Neural cell (in vitro differentiated cells): ENCODE measurements around the gene ATP6AP2. TPM values are rescaled to one million over a fixed set of nuclear protein-coding genes. Genes with fewer than 3 reads are reported as not detected.
A peak's percentile ranks its signal among the peaks of the same experiment; 100 is the strongest.

Source experiments
- H2AFZ ChIP-seq: fragments of 200-600, 300-800 bp; sonication (generic), shearing (Covaris generic); 2 replicates; pipeline ENCODE4 v1.6.0; 2014; ENCODE audit warnings: low read depth, mild to moderate bottlenecking, antibody characterized with exemption, low read length, moderate library complexity
- H3F3A ChIP-seq: fragments of 200-600 bp; shearing (Covaris generic); 2 replicates; pipeline ENCODE4 v1.6.1; 2016; ENCODE audit warnings: mild to moderate bottlenecking, moderate library complexity, mixed read lengths, antibody characterized with exemption, low read length; ENCODE audit not compliant: insufficient read depth, poor library complexity, severe bottlenecking
- H3K27ac ChIP-seq: fragments of 200-600, 300-800 bp; sonication (generic), shearing (Covaris generic); 2 replicates; pipeline ENCODE4 v1.5.1; 2014; ENCODE audit warnings: mild to moderate bottlenecking, low read length, moderate library complexity
- H3K27me3 ChIP-seq: fragments of 300-800, 200-600 bp; sonication (generic), shearing (Covaris generic); 2 replicates; pipeline ENCODE4 v1.6.0; 2014; ENCODE audit warnings: mild to moderate bottlenecking, low read depth, low read length, moderate library complexity; ENCODE audit not compliant: insufficient read depth
- H3K36me3 ChIP-seq: fragments of 300-800, 200-600 bp; sonication (generic), shearing (Covaris generic); 2 replicates; pipeline ENCODE4 v1.5.1; 2014; ENCODE audit warnings: mild to moderate bottlenecking, antibody characterized with exemption, low read length, moderate library complexity; ENCODE audit not compliant: insufficient read depth
- H3K4me2 ChIP-seq: fragments of 300-800, 200-600 bp; sonication (generic), shearing (Covaris generic); 2 replicates; pipeline ENCODE4 v1.6.0; 2014; ENCODE audit warnings: mild to moderate bottlenecking, low read length
- H3K4me3 ChIP-seq: fragments of 300-800, 200-600 bp; sonication (generic), shearing (Covaris generic); 2 replicates; pipeline ENCODE4 v1.5.1; 2014; ENCODE audit warnings: mild to moderate bottlenecking, low read length, moderate library complexity
- H3K79me2 ChIP-seq: fragments of 200-600 bp; shearing (Covaris generic); replicated peaks from 2 replicates; pipeline ENCODE4 v1.6.0; 2014; ENCODE audit warnings: mild to moderate bottlenecking, low read length, moderate library complexity; ENCODE audit not compliant: insufficient read depth
- H3K9ac ChIP-seq: fragments of 300-800, 200-600 bp; sonication (generic), shearing (Covaris generic); 2 replicates; pipeline ENCODE4 v1.6.1; 2016; ENCODE audit warnings: mild to moderate bottlenecking, low read length, mixed read lengths
- H3K9me2 ChIP-seq: fragments of 200-600 bp; shearing (Covaris generic); 2 replicates; pipeline ENCODE4 v1.6.1; 2016; ENCODE audit warnings: mild to moderate bottlenecking, low read length, mixed read lengths; ENCODE audit not compliant: insufficient read depth
- H3K9me3 ChIP-seq: fragments of 200-600, 300-800 bp; sonication (generic), shearing (Covaris generic); 2 replicates; pipeline ENCODE4 v1.6.1; 2016; ENCODE audit warnings: mild to moderate bottlenecking, mixed run types, low read length, moderate library complexity, mixed read lengths
- H4K20me1 ChIP-seq: fragments of 200-600 bp; shearing (Covaris generic); 2 replicates; pipeline ENCODE4 v1.6.1; 2016; ENCODE audit warnings: mild to moderate bottlenecking, mixed run types; ENCODE audit not compliant: insufficient read depth
- EP300 ChIP-seq: fragments of 450-650 bp; conservative IDR thresholded peaks from 2 replicates; pipeline ENCODE4 v1.6.1; 2014; ENCODE audit warnings: antibody characterized with exemption, mild to moderate bottlenecking, moderate library complexity; ENCODE audit not compliant: poor library complexity, severe bottlenecking
- EZH2 ChIP-seq: fragments of 200-600, 300-800 bp; shearing (Covaris generic), sonication (generic); IDR thresholded peaks from 2 replicates; pipeline ENCODE4 v1.6.1; 2014; ENCODE audit warnings: antibody characterized with exemption, low read length, borderline replicate concordance, mild to moderate bottlenecking; ENCODE audit not compliant: insufficient read depth, poor library complexity, severe bottlenecking
- MXI1 ChIP-seq: fragments of 450-650 bp; conservative IDR thresholded peaks from 2 replicates; pipeline ENCODE4 v1.6.1; 2014; ENCODE audit warnings: antibody characterized with exemption, mild to moderate bottlenecking; ENCODE audit not compliant: poor library complexity, severe bottlenecking
- POLR2AphosphoS5 ChIP-seq: IDR thresholded peaks from 2 replicates; pipeline ENCODE4 v1.6.1; 2012
- RAD21 ChIP-seq: fragments of 450-650 bp; conservative IDR thresholded peaks from 2 replicates; pipeline ENCODE4 v1.6.1; 2014; ENCODE audit warnings: antibody characterized with exemption, mild to moderate bottlenecking, moderate library complexity
- REST ChIP-seq: IDR thresholded peaks from 2 replicates; pipeline ENCODE4 v1.6.1; 2012; ENCODE audit warnings: borderline replicate concordance
- SMC3 ChIP-seq: fragments of 450-650 bp; conservative IDR thresholded peaks from 2 replicates; pipeline ENCODE4 v1.6.1; 2014; ENCODE audit warnings: antibody characterized with exemption, mild to moderate bottlenecking, moderate library complexity; ENCODE audit not compliant: poor library complexity
- TAF1 ChIP-seq: IDR thresholded peaks from 2 replicates; pipeline ENCODE4 v1.6.1; 2012; ENCODE audit warnings: low read depth
- polyA plus RNA-seq: library from polyadenylated mRNA; depleted of rRNA; stranded (reverse); fragments of >200 nt; gene quantifications from 2 replicates; pipeline ENCODE4 v1.2.3, GENCODE V29; 2014
- TF ChIP-seq, protein P1 (sequence below): fragments of 450-650 bp; IDR thresholded peaks from 2 replicates; pipeline ENCODE4 v1.5.1; 2014; ENCODE audit warnings: antibody characterized with exemption, mild to moderate bottlenecking, moderate library complexity; ENCODE audit not compliant: poor library complexity, severe bottlenecking

ATP6AP2 gene
- polyA plus RNA-seq, 1 donor from 2014 or later = 236 TPM

DNA sequence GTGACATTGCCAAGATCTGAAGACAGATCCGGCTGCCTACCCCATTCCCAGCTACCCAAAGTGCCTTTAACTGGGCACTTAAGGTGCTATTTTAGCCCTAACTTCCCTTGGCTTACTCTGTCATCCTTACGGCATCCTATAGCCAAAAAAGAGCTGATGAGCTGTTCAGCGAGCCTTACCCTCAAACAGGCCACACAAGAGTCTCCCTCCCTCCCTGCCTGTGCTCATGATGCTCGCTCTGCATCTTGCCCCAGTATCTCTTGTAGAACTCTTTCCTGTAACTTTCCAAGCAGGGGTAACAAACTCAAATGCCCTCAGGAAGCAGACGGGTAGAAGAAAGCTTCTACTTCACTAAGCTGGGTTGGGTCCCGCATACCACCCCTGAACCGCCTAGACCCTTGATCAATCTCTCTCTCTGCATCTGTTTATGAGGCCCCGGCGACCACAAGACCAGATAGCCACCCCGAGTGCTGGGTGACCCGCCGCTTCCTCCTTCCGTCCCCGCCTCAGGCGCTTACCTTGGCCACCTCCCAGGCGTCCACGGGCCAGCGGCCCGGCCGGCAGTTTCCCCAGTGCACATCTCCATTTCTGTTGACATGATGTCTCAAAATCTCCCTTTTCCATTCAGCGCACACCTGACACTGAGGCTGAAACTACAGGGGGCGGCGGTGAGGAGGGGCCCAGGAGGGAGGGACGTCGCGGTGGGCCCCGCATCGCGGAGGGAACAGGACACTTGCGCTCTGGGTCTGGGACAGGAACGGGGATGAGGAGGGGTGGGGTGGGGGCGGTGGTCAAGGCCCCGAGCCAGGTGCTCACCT, 65.9 kb downstream of the ATP6AP2 start:
- H4K20me1 ChIP-seq = no peaks in the 10 kb centered on the region
- no peaks in the 10 kb centered on the region for H3K9me3 ChIP-seq
- H3K27me3 ChIP-seq = no peaks in the 10 kb centered on the region

More for the DNA sequence above, 65.9 kb downstream of the ATP6AP2 start:
- Histone ChIP-seq H3K9me2 (no peaks in the 10 kb centered on the region), H3F3A (no peaks in the 10 kb centered on the region), H3K36me3 (no peaks in the 10 kb centered on the region), H3K79me2 (peaks cover 3% of the 10 kb centered on the region), H3K4me2 (peak overlapping the region; percentile 30), H3K27ac (peak overlapping the region; percentile 49), H2AFZ (no peak overlapping the region), H3K4me3 (peak overlapping the region; percentile 78), H3K9ac (peak overlapping the region; percentile 66)
- TF ChIP-seq POLR2AphosphoS5 = no peak
- no peak for TF ChIP-seq RAD21
- TF ChIP-seq MXI1 = no peak
- TF ChIP-seq, protein P1, sequence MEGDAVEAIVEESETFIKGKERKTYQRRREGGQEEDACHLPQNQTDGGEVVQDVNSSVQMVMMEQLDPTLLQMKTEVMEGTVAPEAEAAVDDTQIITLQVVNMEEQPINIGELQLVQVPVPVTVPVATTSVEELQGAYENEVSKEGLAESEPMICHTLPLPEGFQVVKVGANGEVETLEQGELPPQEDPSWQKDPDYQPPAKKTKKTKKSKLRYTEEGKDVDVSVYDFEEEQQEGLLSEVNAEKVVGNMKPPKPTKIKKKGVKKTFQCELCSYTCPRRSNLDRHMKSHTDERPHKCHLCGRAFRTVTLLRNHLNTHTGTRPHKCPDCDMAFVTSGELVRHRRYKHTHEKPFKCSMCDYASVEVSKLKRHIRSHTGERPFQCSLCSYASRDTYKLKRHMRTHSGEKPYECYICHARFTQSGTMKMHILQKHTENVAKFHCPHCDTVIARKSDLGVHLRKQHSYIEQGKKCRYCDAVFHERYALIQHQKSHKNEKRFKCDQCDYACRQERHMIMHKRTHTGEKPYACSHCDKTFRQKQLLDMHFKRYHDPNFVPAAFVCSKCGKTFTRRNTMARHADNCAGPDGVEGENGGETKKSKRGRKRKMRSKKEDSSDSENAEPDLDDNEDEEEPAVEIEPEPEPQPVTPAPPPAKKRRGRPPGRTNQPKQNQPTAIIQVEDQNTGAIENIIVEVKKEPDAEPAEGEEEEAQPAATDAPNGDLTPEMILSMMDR = no peak
- TF ChIP-seq TAF1 = no peak
- no peak for TF ChIP-seq EP300
- no peak for TF ChIP-seq SMC3
- no peak for TF ChIP-seq REST
- no peak for TF ChIP-seq EZH2
